Body of pancreas (tissue), 4 donors: ENCODE data around the gene PSMD9.

Experiments
- POLR2A ChIP-seq, 3 donors: fragments of 450-650 bp; IDR thresholded peaks; one replicate each; pipeline ENCODE4 v1.6.1; 2016; ENCODE audit warnings: antibody characterized with exemption in 3 of 3, mild to moderate bottlenecking in 2 of 3
- TF ChIP-seq, protein P1 (sequence below), 7 experiments: fragments of 450-650 bp in 4 of 7; fragments of 200-600 bp in 3 of 7; sonication (generic) in 3 of 7; IDR thresholded peaks; one replicate each; pipeline ENCODE4 v1.5.1; 2016 to 2019; ENCODE audit warnings: antibody characterized with exemption in 7 of 7

DNA sequence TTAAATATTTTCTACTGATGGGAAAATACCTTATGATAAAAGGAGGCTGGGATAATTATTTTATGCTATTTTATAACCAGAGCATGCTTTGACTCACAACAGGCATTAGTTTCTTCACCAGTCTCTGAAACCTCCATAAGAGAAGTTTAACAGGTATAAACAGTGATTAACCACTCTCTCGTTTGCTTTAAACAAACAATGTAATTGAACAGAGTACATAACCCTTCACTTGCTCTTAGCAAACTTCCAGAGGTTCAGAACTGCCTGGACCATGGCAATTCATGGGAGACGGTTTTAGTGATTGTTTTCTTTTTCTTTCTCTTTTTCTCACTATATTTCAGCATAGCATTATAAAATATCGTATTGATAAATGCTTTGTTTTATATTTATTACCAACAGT, 65.1 kb downstream of the PSMD9 start:
- TF ChIP-seq, protein P1, sequence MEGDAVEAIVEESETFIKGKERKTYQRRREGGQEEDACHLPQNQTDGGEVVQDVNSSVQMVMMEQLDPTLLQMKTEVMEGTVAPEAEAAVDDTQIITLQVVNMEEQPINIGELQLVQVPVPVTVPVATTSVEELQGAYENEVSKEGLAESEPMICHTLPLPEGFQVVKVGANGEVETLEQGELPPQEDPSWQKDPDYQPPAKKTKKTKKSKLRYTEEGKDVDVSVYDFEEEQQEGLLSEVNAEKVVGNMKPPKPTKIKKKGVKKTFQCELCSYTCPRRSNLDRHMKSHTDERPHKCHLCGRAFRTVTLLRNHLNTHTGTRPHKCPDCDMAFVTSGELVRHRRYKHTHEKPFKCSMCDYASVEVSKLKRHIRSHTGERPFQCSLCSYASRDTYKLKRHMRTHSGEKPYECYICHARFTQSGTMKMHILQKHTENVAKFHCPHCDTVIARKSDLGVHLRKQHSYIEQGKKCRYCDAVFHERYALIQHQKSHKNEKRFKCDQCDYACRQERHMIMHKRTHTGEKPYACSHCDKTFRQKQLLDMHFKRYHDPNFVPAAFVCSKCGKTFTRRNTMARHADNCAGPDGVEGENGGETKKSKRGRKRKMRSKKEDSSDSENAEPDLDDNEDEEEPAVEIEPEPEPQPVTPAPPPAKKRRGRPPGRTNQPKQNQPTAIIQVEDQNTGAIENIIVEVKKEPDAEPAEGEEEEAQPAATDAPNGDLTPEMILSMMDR (IDR thresholded peaks at IDR 0.05), result no peak
- TF ChIP-seq POLR2A (IDR thresholded peaks at IDR 0.05), result no peak
